ENCODE measurements around the gene CFAP58.

Gene CFAP58

DNA sequence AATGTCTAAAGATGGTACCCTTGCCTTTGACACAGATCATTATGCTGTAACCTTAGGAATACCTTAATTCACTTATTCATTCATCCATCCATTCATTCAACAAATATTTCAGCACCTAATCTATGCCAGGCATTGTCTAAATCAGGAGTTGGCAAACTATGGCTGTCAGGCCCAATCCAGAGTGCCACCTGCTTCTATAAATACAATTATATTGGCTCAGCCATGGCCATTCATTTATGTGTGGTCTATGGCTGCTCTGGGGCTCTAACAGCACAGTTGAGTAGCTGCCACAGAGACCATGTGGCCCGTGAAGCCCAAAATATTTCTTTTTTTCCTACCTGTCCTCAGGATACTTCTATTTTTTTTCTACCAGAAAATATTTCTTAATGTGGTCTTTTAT lies 9.4 kb upstream of the CFAP58 start:
- TF ChIP-seq NFIC (IDR thresholded peaks at IDR 0.05) = no peak
- TF ChIP-seq EGR1 (IDR thresholded peaks at IDR 0.05) = no peak
- TF ChIP-seq CREB1 (IDR thresholded peaks at IDR 0.05; ENCODE audit: low read depth) = no peak
- no peak for TF ChIP-seq TAF1 (IDR thresholded peaks at IDR 0.05; ENCODE audit: low read depth)
- no peak for TF ChIP-seq TCF12 (IDR thresholded peaks at IDR 0.05; ENCODE audit: low read depth)
- TF ChIP-seq FOXM1 (IDR thresholded peaks at IDR 0.05; ENCODE audit: borderline replicate concordance, low read depth) = no peak
- TF ChIP-seq RAD21 (IDR thresholded peaks at IDR 0.05; ENCODE audit: low read depth) = no peak
- TF ChIP-seq, protein P1, sequence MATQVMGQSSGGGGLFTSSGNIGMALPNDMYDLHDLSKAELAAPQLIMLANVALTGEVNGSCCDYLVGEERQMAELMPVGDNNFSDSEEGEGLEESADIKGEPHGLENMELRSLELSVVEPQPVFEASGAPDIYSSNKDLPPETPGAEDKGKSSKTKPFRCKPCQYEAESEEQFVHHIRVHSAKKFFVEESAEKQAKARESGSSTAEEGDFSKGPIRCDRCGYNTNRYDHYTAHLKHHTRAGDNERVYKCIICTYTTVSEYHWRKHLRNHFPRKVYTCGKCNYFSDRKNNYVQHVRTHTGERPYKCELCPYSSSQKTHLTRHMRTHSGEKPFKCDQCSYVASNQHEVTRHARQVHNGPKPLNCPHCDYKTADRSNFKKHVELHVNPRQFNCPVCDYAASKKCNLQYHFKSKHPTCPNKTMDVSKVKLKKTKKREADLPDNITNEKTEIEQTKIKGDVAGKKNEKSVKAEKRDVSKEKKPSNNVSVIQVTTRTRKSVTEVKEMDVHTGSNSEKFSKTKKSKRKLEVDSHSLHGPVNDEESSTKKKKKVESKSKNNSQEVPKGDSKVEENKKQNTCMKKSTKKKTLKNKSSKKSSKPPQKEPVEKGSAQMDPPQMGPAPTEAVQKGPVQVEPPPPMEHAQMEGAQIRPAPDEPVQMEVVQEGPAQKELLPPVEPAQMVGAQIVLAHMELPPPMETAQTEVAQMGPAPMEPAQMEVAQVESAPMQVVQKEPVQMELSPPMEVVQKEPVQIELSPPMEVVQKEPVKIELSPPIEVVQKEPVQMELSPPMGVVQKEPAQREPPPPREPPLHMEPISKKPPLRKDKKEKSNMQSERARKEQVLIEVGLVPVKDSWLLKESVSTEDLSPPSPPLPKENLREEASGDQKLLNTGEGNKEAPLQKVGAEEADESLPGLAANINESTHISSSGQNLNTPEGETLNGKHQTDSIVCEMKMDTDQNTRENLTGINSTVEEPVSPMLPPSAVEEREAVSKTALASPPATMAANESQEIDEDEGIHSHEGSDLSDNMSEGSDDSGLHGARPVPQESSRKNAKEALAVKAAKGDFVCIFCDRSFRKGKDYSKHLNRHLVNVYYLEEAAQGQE (IDR thresholded peaks at IDR 0.05; ENCODE audit: low read depth) = no peak
- TF ChIP-seq, protein P2, sequence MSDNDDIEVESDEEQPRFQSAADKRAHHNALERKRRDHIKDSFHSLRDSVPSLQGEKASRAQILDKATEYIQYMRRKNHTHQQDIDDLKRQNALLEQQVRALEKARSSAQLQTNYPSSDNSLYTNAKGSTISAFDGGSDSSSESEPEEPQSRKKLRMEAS (IDR thresholded peaks at IDR 0.05) = no peak
- TF ChIP-seq ZBTB7A (IDR thresholded peaks at IDR 0.05; ENCODE audit: low read depth) = no peak
- TF ChIP-seq, protein P3, sequence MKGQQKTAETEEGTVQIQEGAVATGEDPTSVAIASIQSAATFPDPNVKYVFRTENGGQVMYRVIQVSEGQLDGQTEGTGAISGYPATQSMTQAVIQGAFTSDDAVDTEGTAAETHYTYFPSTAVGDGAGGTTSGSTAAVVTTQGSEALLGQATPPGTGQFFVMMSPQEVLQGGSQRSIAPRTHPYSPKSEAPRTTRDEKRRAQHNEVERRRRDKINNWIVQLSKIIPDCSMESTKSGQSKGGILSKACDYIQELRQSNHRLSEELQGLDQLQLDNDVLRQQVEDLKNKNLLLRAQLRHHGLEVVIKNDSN (IDR thresholded peaks at IDR 0.05) = no peak
- no peak for TF ChIP-seq CEBPB (IDR thresholded peaks at IDR 0.05)
- no peak for TF ChIP-seq TEAD4 (IDR thresholded peaks at IDR 0.05)
- TF ChIP-seq EP300 (IDR thresholded peaks at IDR 0.05; ENCODE audit: borderline replicate concordance) = no peak
- no peak for TF ChIP-seq YY1 (IDR thresholded peaks at IDR 0.05; ENCODE audit: low read depth)

DNA sequence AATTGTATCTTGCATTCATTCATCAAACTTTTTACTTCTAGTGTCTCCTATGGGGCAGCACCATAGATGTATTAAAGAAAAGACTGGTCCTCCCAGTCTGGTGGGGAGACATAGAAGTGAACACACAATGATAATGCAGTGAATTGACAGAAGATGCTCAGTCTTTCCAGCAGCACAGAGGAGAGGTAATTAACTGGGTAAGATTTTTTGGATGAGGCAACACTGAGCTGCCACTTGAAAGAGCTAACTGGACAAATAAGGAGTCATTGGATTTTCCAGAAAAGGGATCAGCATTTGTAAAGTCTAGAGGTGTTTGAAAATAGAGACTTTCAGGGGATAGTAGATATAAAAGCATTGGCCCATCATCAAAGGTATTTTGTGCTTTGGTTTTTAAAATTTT lies 8.1 kb upstream of the CFAP58 start:
- TF ChIP-seq CEBPB (IDR thresholded peaks at IDR 0.05) = no peak
- no peak for TF ChIP-seq ZBTB7A (IDR thresholded peaks at IDR 0.05; ENCODE audit: low read depth)
- no peak for TF ChIP-seq FOXM1 (IDR thresholded peaks at IDR 0.05; ENCODE audit: borderline replicate concordance, low read depth)
- no peak for TF ChIP-seq EGR1 (IDR thresholded peaks at IDR 0.05)
- no peak for TF ChIP-seq EP300 (IDR thresholded peaks at IDR 0.05; ENCODE audit: borderline replicate concordance)
- TF ChIP-seq, protein P3 (IDR thresholded peaks at IDR 0.05) = no peak
- TF ChIP-seq, protein P2 (IDR thresholded peaks at IDR 0.05) = no peak
- TF ChIP-seq YY1 (IDR thresholded peaks at IDR 0.05; ENCODE audit: low read depth) = no peak

DNA sequence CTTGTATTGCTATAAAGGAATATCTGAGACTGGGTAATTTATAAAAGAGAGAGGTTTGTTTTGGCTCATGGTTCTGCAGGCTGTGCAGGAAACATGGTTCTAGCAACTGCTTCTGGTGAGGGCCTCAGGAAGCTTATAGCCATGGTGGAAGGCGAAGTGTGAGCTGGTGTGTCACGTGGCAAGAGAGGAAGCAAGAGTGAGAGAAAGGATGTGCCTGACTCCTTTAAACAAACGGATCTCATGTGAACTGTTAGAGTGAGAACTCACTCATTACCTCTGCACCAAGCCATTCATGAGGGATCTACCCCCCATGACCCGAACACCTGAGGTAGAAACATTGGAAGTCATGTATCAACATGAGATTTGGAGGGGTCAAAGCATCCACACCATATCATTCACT lies 7.7 kb upstream of the CFAP58 start:
- TF ChIP-seq TCF12 (IDR thresholded peaks at IDR 0.05; ENCODE audit: low read depth) = no peak
- TF ChIP-seq, protein P3 (IDR thresholded peaks at IDR 0.05) = no peak
- TF ChIP-seq EGR1 (IDR thresholded peaks at IDR 0.05) = no peak
- TF ChIP-seq CEBPB (IDR thresholded peaks at IDR 0.05) = no peak
- TF ChIP-seq, protein P2 (IDR thresholded peaks at IDR 0.05) = no peak
- no peak for TF ChIP-seq ZBTB7A (IDR thresholded peaks at IDR 0.05; ENCODE audit: low read depth)
- no peak for TF ChIP-seq TEAD4 (IDR thresholded peaks at IDR 0.05)
- no peak for TF ChIP-seq NFIC (IDR thresholded peaks at IDR 0.05)
- no peak for TF ChIP-seq TAF1 (IDR thresholded peaks at IDR 0.05; ENCODE audit: low read depth)
- TF ChIP-seq CREB1 (IDR thresholded peaks at IDR 0.05; ENCODE audit: low read depth) = no peak
- no peak for TF ChIP-seq EP300 (IDR thresholded peaks at IDR 0.05; ENCODE audit: borderline replicate concordance)
- TF ChIP-seq YY1 (IDR thresholded peaks at IDR 0.05; ENCODE audit: low read depth) = no peak
- no peak for TF ChIP-seq FOXM1 (IDR thresholded peaks at IDR 0.05; ENCODE audit: borderline replicate concordance, low read depth)
- no peak for TF ChIP-seq RAD21 (IDR thresholded peaks at IDR 0.05; ENCODE audit: low read depth)
- TF ChIP-seq, protein P1 (IDR thresholded peaks at IDR 0.05; ENCODE audit: low read depth) = no peak

DNA sequence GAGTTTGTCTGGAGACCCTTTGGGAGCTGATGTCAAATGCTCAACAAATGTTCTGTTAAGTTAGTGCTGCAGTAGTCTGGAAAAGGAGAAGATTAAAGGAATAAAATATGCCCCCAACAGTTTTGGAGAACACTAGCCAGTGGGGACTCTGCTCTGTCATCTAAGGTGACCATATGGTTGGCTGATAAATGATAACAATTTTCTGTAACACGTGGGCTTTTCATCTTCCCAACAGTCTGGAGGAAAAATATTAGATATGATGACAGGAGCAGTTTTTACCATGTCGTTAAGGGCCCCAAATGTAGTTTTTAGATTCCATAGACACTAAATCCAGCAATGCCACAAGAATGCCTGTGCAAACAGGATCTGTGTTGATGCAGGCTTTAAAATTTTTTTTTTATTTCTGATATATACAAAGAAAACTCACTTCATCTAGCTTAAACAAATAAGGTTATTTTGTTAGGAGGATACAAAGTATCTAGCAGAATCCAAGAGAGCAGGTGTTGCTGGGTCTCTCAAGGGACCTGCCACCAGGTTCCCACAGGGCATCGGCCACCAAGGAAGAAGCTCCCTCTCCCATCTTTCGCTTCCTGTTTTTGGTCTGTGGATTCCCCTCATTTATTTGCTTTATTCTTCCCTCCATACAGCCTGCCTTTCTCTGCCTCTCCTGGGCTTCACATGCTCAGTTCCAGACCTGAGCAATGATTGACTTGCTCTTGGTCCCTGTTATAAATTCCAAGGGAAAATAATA lies 6.2 kb upstream of the CFAP58 start:
- no peak for TF ChIP-seq TCF12 (IDR thresholded peaks at IDR 0.05; ENCODE audit: low read depth)
- TF ChIP-seq ZBTB7A (IDR thresholded peaks at IDR 0.05; ENCODE audit: low read depth) = no peak
- no peak for TF ChIP-seq FOXM1 (IDR thresholded peaks at IDR 0.05; ENCODE audit: borderline replicate concordance, low read depth)
- TF ChIP-seq RAD21 (IDR thresholded peaks at IDR 0.05; ENCODE audit: low read depth) = no peak

DNA sequence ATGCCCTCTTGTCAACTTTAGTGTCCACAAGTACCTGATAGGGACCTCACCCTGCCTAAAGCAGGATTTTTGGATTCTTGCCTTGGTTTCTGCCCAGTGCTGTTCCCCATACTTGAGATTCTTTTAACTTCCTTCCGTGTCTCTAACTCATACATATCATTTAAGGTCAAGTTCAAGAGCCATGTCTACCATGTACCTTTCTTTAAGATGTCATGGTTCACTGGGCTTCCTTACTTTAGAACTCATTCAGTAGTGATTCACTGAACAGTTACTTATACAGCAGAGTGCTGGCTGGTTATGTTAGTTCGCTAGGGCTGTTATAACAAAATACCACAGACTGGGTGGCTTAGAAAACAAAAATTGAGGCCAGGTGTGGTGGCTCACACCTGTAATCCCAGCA lies 5.0 kb upstream of the CFAP58 start:
- no peak for TF ChIP-seq CREB1 (IDR thresholded peaks at IDR 0.05; ENCODE audit: low read depth)
- TF ChIP-seq TAF1 (IDR thresholded peaks at IDR 0.05; ENCODE audit: low read depth) = no peak
